Activated CD4-positive, alpha-beta T cell treated with anti-CD3 and anti-CD28 coated beads, Interleukin-2, Interleukin-6, amounts not matched to agents 100 ng/mL and 50 ng/mL, durations not matched to agents 16 hours and 8 hours (primary cell): ENCODE results near the gene PAPPA2.
A peak's percentile ranks its signal among the peaks of the same experiment; 100 is the strongest.
"Not testable (repeated sequence)": the region's sequence is repeated elsewhere in the genome, so short reads cannot be mapped to it uniquely, and the experiment has no call there.

Experiments
- DNase-seq: peaks from one replicate; pipeline ENCODE4 v3.0.0-alpha.2; 2020

PAPPA2 gene

GRCh38 chr1:176605176-176605575, 142.2 kb downstream of the PAPPA2 start:
- DNase-seq = no peak

- DNase-seq = no peak
Measured at GRCh38 chr1:176609556-176610408, 146.8 kb downstream of the PAPPA2 start.

DNA sequence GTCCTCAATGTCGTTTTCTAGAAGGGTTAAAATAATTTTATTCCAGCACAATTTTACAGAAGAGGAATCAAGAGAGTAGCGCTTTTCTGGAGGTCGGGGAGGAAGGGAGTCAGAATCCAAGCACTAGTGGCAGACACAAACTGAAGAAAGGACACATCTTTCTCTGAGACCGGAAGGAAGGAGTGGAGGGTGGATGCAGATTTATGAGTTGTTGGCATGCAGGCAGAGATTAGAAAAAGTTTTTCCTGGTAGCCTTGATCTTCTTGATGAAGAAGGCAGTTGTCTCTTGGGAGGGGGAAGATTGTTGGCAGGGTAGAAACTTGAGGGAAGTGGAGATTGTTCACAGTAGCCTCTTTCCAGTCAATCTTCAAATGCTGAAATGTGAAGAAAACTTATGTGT, 149.8 kb downstream of the PAPPA2 start:
- DNase-seq = no peak

DNA sequence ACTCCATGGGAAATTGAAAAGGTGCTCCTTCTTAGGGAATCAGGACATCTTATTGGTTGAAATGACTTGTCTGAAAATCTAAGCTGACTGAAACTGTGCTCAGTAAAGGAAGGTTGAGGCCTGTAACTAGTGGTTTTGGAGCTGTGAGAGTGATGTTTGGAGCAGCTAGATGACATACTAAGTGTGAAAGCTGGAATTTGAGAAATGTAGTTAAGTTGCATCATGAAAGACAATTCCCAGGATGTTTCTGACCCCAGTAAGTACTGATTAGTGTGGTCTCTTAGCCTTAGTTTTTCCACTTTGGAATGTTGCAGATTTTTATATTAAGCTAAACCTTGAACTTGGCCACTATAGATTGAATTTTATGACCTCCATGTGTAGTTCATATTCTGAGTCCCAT, 154.9 kb downstream of the PAPPA2 start:
- DNase-seq = no peak

GRCh38 chr1:176619261-176619660, 156.3 kb downstream of the PAPPA2 start:
- DNase-seq = no peak

- DNase-seq = no peak
Measured at GRCh38 chr1:176625365-176625764, 162.4 kb downstream of the PAPPA2 start.

GRCh38 chr1:176626572-176627061, 163.6 kb downstream of the PAPPA2 start:
- no peak for DNase-seq

DNA sequence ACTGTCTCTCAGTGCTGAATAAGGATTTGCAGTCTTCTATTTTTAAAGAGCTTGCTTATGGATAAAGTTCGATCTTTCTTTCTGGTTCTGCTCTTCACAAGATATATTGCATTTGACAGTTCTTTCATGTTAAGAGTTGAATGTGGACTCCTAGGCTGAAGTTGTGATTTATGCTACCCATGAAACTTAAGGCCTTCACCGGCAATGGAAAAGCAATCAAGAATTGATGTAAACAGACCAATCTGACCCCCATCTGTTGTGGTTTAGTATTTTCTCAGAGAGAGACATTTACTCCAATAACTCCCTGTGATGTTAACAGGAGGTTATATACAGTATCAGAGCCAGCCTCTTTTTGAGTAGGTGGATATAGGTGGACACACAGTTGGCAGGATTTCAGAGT, 165.8 kb downstream of the PAPPA2 start:
- DNase-seq = no peak

DNA sequence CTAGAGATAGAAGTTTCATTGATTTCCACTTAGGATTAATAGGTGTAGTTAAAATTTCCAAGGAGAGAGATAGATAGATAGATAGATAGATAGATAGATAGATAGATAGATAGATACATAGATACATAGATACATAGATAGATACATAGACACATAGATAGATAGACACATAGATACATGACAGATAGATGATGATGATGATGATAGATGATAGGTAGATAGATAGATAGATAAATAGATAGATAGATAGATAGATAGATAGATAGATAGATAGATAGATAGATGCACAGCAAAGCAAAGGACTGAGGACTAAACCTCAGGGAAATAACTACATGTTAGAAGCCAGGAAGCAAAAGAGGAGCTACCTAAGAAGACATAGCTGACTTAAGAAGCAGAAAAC, 171.8 kb downstream of the PAPPA2 start:
- DNase-seq = not testable (repeated sequence)

DNA sequence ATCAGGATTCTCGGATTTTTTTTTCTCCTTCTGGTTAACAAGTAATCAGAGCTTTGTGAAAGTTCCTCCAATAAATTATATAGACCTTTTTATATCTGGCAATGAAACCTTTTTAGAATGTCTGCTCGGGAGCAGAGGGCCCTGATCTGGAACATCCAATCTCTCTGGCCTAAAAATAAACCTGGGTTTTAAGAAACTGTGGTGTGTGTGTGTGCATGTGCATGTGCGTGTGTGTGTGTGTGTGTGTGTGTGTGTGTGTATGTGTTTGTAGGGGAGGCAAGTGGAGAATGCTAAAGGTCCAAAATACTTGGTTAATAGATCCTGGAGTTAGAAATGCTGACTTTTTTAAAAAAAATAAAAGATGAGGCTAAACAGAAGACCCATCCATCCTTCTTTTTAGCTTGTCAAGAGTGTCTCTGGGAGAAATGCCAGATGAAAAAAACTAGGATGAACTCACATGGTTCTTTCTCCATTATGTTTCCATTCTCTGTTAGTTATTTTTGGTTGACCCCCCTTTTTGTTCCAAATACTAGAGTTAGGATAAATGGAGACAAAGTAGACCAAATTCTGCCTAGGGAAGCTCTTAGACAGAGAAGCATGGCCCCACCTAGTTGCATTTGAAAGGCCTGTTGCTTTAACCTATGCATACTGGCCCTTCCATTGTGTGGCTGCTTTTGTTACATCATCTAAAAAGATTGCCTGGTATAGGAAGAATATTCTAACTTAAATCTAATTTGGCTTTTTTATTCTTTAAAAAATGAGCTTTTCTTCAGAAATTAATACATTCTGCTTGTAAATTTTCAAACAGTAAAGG, 175.9 kb downstream of the PAPPA2 start:
- no peak for DNase-seq

DNA sequence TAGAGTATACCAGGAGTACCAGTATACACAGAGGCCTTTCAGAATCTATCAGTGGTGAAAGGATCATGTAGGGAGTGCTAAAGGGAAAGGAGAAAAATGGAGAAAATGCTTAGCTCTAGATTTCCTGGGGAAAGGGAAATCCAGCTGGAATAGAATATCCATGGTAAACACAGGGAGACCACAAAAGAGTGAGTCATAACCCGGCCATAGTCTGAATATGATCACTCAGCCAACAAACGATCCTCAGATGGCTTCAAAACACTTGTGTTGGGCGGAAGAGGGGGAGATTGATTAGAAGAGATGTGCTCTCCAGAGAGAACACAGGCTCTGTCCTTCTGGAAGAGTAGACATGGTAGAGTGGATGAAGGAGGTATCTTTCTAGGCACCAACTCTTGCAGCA, 180.6 kb downstream of the PAPPA2 start:
- DNase-seq = no peak

DNA sequence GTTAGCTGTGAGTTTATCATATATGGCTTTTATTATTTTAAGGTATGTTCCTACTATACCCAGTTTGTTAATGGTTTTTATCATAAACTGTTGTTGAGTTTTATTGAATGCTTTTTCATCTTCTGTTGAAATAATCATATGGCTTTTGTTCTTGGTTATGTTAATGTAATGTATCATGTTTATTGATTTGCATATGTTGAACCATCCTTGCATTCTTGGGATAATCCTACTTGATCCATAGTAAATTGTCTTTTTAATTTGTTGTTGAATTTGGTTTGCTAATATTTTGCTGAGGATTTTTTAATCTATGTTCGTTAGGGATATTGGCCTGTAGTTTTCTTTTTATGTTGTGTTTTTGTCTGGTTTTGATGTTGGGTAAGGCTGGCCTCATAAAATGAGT, 185.6 kb downstream of the PAPPA2 start:
- no peak for DNase-seq

DNA sequence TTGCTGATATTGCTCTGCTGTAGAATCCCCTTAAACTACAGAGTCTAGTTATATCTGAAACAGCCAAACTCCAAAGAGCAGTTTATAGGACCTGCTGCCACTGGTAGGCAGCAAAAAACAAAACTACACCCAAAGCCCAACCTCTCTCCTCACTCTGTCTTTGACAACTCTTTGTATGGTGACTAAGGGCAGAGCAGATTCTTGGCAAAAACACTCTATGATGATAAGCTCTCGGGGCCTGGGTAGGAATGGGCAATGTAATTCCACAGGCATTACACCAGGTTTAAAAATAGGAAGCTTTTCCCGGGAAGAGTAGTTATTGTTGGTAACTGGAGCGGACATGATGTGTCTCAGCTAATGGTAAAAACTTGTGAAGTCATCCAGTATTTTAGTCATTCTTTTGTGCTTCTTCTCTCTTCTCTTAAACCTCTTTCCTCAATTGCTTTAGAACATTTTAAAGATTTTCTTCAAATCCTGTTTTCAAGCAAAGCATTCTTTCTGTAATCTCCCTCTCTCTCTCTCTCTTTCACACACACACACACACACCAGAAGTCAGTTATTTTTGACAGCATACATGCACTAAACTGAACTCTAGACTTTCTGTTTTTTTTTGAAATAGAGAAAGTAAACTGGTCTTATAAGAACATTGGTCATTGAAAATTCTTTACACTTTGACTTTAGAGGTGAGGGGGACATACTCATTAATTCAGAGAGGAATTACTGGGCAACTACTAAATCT, 193.5 kb downstream of the PAPPA2 start:
- DNase-seq = no peak

GRCh38 chr1:176669782-176670181, 206.8 kb downstream of the PAPPA2 start:
- no peak for DNase-seq

GRCh38 chr1:176670853-176671252, 207.9 kb downstream of the PAPPA2 start:
- DNase-seq = no peak

GRCh38 chr1:176682830-176683535, 220.0 kb downstream of the PAPPA2 start:
- DNase-seq = no peak

DNA sequence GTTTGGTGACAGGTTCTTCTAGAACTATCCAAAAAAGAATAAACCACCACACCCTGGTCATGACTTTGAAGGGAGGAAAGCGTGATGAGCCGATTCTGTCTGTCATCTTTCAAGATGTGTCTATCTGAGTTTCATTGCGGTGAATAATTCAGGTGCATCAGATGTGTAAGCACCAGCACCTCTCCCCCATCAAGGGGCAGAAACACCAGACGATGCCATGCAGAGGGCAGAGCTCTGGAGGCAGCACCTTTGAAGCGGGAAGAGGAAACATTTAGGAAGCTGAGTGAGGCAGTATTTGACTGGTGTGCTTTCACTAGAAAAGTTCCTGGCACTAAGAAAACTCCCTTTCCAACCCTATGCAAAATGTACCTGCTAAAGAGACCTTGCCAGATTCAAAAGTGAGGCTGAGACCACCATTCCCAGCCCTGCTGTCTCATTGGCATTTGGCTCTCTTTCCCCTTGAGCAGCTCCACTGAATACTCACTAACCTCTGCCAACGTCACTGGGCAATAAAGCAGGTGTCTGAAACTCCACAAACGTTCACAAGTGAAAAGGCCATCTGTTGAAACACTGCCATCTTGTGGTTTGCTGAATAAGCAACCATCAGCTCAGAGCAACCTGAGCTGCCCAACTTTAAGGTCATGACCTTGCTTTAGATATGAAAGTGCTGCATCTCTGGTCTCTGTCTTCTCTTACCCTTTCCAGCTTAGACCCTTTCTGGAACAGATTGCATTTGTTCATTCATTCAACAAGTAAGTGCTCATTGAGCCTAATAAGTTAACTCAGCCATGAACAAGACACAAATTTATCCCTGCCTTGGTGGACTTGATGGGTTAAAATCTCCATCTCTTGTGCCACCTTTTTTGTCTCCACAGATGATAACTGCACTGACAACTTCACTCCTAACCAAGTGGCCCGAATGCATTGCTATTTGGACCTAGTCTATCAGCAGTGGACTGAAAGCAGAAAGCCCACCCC, 228.6 kb downstream of the PAPPA2 start:
- DNase-seq = peak; percentile 45

GRCh38 chr1:176692431-176692830, 229.5 kb downstream of the PAPPA2 start:
- no peak for DNase-seq

GRCh38 chr1:176692988-176693696, 230.2 kb downstream of the PAPPA2 start:
- no peak for DNase-seq

GRCh38 chr1:176693697-176694329, 230.8 kb downstream of the PAPPA2 start:
- DNase-seq = no peak
